GM12878 (cell line): ENCODE measurements around the gene MEGF6. TPM values are rescaled to one million over a fixed set of nuclear protein-coding genes. Genes with fewer than 3 reads are reported as not detected.

Experiments used
- ATAC-seq: fragments of 200-7000 bp; cut with Tn5 transposase; 3 replicates; pipeline ENCODE4 v1.9.1; 2020; ENCODE audit warnings: mild to moderate bottlenecking, moderate library complexity
- BruUV-seq: library from RNA; stranded (reverse); fragments of 400-500 nt; replicated peaks from 2 replicates; lab custom pipeline; 2021; lab: Mats Ljungman, UMichigan
- CTCF ChIA-PET: fragments of 300-600 bp; sonication (Branson Sonifier 250); formaldehyde crosslinking; extraction: SDS; loops from one replicate; lab custom pipeline; 2021; ENCODE audit warnings: inconsistent platforms; lab: Yijun Ruan, JAX
- POLR2A ChIA-PET: fragments of 350-600 bp; formaldehyde crosslinking; extraction: SDS; loops from one replicate; lab custom pipeline; 2021; ENCODE audit warnings: inconsistent platforms; lab: Charles Lee
- RAD21 ChIA-PET: fragments of 300-600 bp; sonication (Branson Sonifier 250); formaldehyde crosslinking; loops from one replicate; lab custom pipeline; 2023; ENCODE audit warnings: antibody characterized with exemption; ENCODE audit not compliant: unreplicated experiment; lab: Charles Lee
- SMC1A ChIA-PET: fragments of 300-600 bp; sonication (Branson Sonifier 250); formaldehyde crosslinking; loops from one replicate; lab custom pipeline; 2023; ENCODE audit not compliant: unreplicated experiment, uncharacterized antibody; lab: Charles Lee
- DNase-seq: peaks from one replicate; pipeline ENCODE4 v3.0.0-alpha.2; 2011; ENCODE audit warnings: low read depth, low spot score
- FAIRE-seq: peaks from 3 replicates; lab custom pipeline; 2011; peaks lifted over from hg19 to GRCh38; lab: Jason Lieb, UNC
- H2AFZ ChIP-seq: 2 replicates; pipeline ENCODE4 v1.6.0; 2011; ENCODE audit warnings: low read depth, low read length, control low read depth; ENCODE audit not compliant: control insufficient read depth
- H3K27ac ChIP-seq: 2 replicates; pipeline ENCODE4 v1.5.1; 2011; ENCODE audit warnings: control low read depth; ENCODE audit not compliant: control insufficient read depth, insufficient read depth
- H3K27me3 ChIP-seq, 2 experiments: replicated peaks in 1 of 2; 2 replicates each; pipeline versions ENCODE4 v1.6.0 to v1.6.1; 2011; ENCODE audit warnings: low read length in 1 of 2; ENCODE audit not compliant: control insufficient read depth in 2 of 2, insufficient read depth in 2 of 2
- H3K36me3 ChIP-seq, 2 experiments: 2 replicates each; pipeline ENCODE4 v1.5.1; 2011; ENCODE audit warnings: low read length in 1 of 2; ENCODE audit not compliant: control insufficient read depth in 2 of 2, insufficient read depth in 2 of 2
- H3K4me1 ChIP-seq: 2 replicates; pipeline ENCODE4 v1.6.1; 2011; ENCODE audit warnings: mild to moderate bottlenecking, low read length, moderate library complexity, mixed read lengths; ENCODE audit not compliant: control insufficient read depth, insufficient read depth
- H3K4me2 ChIP-seq: 2 replicates; pipeline ENCODE4 v1.6.0; 2011; ENCODE audit warnings: control low read depth; ENCODE audit not compliant: control insufficient read depth, insufficient read depth
- H3K4me3 ChIP-seq: fragments of 200-600 bp; sonication (generic); 2 replicates; pipeline ENCODE4 v1.5.1; 2016
- H3K79me2 ChIP-seq: 2 replicates; pipeline ENCODE4 v1.6.0; 2011; ENCODE audit warnings: low read length; ENCODE audit not compliant: control insufficient read depth, insufficient read depth
- H3K9ac ChIP-seq: 2 replicates; pipeline ENCODE4 v1.8.0; 2011; ENCODE audit warnings: low read length, control low read depth, mixed read lengths; ENCODE audit not compliant: control insufficient read depth, insufficient read depth
- H3K9me3 ChIP-seq: replicated peaks from 3 replicates; pipeline ENCODE4 v1.5.1; 2011; ENCODE audit warnings: mild to moderate bottlenecking, low read length; ENCODE audit not compliant: control insufficient read depth, insufficient read depth
- H4K20me1 ChIP-seq: 2 replicates; pipeline ENCODE4 v1.6.0; 2011; ENCODE audit not compliant: control insufficient read depth, insufficient read depth
- BMI1 ChIP-seq: fragments of 450-650 bp; IDR thresholded peaks from 2 replicates; pipeline ENCODE4 v1.6.1; 2016; ENCODE audit warnings: mild to moderate bottlenecking, moderate library complexity, borderline replicate concordance
- FOXM1 ChIP-seq: IDR thresholded peaks from 2 replicates; pipeline ENCODE4 v1.6.1; 2012; ENCODE audit warnings: low read depth, mild to moderate bottlenecking, inconsistent platforms, low read length, moderate library complexity
- POLR2AphosphoS5 ChIP-seq: IDR thresholded peaks from 2 replicates; pipeline ENCODE4 v1.6.1; 2011; ENCODE audit warnings: mild to moderate bottlenecking, low read length, inconsistent platforms
- RAD21 ChIP-seq: IDR thresholded peaks from 2 replicates; pipeline ENCODE4 v1.6.1; 2011; ENCODE audit warnings: mild to moderate bottlenecking, low read depth, low read length, moderate library complexity; ENCODE audit not compliant: insufficient read depth
- SMC3 ChIP-seq: IDR thresholded peaks from 2 replicates; pipeline ENCODE4 v1.6.1; 2011; ENCODE audit warnings: low read length, improper control_type of control experiment, borderline replicate concordance
- YY1 ChIP-seq: IDR thresholded peaks from 2 replicates; pipeline ENCODE4 v1.6.1; 2011; ENCODE audit warnings: low read depth, mild to moderate bottlenecking, low read length
- WGBS: methylation state at CpG from one replicate; pipeline ENCODE4 v1.1.6; 2016; ENCODE audit warnings: low lambda C conversion rate; ENCODE audit not compliant: insufficient replicate concordance, insufficient coverage; ENCODE audit errors: missing lambda C conversion rate; 5-methylcytosine and 5-hydroxymethylcytosine counted together
- in situ Hi-C: fragments of 300-500 bp; cut with MboI; formaldehyde crosslinking; loops from 9 replicates; pipeline ENCODE4 v1.14.3; 2018; ENCODE audit warnings: mixed read lengths
- intact Hi-C: fragments of 100-400 bp; cut with micrococcal nuclease; formaldehyde crosslinking; loops from one replicate; pipeline ENCODE4 v1.14.2; 2022; ENCODE audit not compliant: unreplicated experiment
- polyA plus RNA-seq, 11 experiments: library from polyadenylated mRNA; depleted of rRNA in 4 of 11; unstranded in 6 of 11; stranded (reverse) in 5 of 11; fragments of >200 nt; fragmentation: Nextera tagmentation in 4 of 11; fragmentation: Illumina TruSeq in 1 of 11; extraction: Ambion mirVana in 4 of 11; extraction: Trizol in 1 of 11; gene quantifications; 1 replicate in 1 of 11; 2 replicates in 10 of 11; pipeline versions ENCODE4 v1.2.1 to v1.2.3, GENCODE V29; 2011 to 2016; ENCODE audit warnings: inconsistent platforms in 2 of 11, missing spikeins in 2 of 11, low read depth in 1 of 11
- total RNA-seq, 4 experiments: library from RNA; depleted of rRNA in 3 of 4; stranded (reverse); fragments of >200 nt in 3 of 4; fragmentation: Illumina TruSeq in 1 of 4; extraction: Trizol in 1 of 4; gene quantifications; 2 replicates each; pipeline versions ENCODE4 v1.2.1 to v1.2.3, GENCODE V29; 2013 to 2021
- TF ChIP-seq, protein P1 (sequence below), 3 experiments: IDR thresholded peaks in 2 of 3; conservative IDR thresholded peaks in 1 of 3; 2 replicates each; pipeline ENCODE4 v1.5.1; 2011; ENCODE audit warnings: low read depth in 3 of 3, low read length in 3 of 3, mild to moderate bottlenecking in 3 of 3, control low read depth in 2 of 3, moderate library complexity in 2 of 3, inconsistent platforms in 1 of 3, mixed read lengths in 1 of 3; ENCODE audit not compliant: control insufficient read depth in 2 of 3, insufficient read depth in 1 of 3; ENCODE audit errors: extremely low read depth in 1 of 3

MEGF6 gene
- total and polyA plus RNA-seq, 10 of the 15 experiments (the other 5 are each of a cell fraction or from before 2014, with no cell fraction given), result 0.03 to 0.41 TPM; not detected in 8

DNA sequence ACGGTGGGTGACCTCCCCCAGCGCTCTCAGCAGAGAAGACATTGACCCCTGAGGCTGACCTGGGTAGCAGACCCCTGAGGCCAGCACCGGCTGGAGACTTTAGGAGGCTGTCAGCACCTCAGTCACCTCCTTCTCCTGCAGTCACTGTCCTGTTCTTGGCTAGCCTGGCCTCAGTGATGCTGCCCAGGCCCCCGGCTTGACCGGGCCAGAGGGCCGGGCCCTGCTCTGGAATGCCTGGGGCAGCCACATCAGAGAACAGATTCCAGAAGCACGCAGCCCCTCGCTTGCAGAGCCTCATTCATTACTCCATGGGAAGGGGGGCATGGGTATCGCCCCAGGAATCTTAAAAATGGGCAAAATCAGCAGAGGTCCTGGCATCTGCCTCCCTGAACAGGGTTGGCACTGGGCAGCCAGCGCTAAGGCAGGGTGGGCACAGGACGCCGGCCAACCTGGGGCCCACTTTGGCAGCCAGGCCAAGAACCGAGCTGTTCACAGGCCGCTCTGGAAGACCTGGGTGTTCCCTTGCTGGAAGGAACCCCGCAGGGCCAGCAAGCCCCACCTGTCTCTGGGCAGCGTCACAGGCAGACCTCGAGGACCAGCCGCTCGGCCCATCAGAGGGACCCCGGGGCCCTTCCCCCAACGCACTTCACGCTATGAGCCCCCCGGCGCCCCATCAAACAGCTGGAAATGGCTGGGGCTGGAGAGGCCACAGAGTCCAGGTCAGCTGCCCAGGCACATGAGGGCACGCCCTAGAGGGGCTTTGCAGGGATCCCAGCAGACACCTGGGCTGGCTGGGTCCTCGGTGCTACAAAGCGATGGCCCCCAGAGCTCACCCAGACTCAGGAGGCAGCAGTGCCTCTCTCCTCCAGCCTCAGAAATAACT is 45.1 kb downstream of the MEGF6 start (continued):
- no peak for TF ChIP-seq FOXM1

DNA sequence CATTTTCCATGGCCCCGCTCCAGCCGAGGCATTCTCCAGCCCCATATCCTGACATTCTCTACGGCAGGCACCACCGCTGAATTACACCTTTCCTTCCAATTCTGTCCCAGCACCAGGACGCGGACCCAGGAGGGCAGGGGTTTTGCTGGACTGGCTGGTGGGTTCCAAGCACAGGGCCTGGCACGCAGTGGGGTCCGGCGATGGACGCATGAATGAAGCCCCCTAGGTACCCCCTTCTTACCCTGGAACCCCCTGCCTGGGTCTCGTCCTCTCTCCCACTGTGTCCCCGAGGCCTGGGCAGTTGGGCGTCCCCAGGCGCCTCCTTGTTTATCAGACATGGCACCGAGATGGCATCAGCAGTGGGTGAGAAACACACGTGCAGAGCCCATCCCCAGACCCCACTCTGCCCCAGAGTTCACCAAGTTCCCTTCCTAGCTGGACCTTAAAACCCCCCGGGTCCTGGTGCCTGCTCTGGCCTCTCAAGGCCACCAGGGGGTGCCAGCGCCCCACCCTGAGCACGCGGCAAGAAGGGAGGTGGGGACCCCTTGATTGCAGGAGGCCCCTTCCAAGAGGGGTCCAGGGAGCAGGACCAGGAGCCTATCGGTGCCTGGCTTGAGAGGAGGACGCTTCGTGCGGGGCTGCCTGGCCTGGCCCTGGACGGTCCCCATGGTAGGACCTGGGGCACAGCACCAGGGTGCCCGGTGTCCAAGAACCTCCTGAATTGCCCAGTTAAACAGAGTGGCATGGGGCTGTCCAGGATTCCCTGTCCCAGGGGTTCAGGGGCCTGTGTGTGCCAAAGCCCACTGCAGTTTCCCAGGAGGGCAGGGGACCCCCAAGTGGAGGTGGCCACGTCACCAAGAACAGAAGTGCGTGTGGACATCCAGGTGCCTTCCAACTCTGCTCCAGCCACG is 46.1 kb downstream of the MEGF6 start:
- WGBS, result 16% methylated on average over 29 of the region's 29 CpGs
- no TSS peak for BruUV-seq
- ATAC-seq (peak; percentile 82), DNase-seq (no peak)
- ChIA-PET RAD21 (interaction anchor here (0.7 to 2.7 kb wide), 3 partner anchors 54 to 159 kb away, joined by 3 to 14 read pairs (median 5); no protein-coding TSS in a partner anchor), POLR2A (no interaction called here)
- Histone ChIP-seq H3K27me3 (no peaks in the 10 kb centered on the region; a peak in 2 of 4 replicates), H3K4me1 (no peaks in the 10 kb centered on the region), H4K20me1 (no peaks in the 10 kb centered on the region)
- TF ChIP-seq RAD21 (peak; percentile 92), SMC3 (peak; percentile 94), YY1 (peak; percentile 39; the same call in 1 of the 2 replicates), BMI1 (no peak), POLR2AphosphoS5 (no peak)
- TF ChIP-seq, protein P1, sequence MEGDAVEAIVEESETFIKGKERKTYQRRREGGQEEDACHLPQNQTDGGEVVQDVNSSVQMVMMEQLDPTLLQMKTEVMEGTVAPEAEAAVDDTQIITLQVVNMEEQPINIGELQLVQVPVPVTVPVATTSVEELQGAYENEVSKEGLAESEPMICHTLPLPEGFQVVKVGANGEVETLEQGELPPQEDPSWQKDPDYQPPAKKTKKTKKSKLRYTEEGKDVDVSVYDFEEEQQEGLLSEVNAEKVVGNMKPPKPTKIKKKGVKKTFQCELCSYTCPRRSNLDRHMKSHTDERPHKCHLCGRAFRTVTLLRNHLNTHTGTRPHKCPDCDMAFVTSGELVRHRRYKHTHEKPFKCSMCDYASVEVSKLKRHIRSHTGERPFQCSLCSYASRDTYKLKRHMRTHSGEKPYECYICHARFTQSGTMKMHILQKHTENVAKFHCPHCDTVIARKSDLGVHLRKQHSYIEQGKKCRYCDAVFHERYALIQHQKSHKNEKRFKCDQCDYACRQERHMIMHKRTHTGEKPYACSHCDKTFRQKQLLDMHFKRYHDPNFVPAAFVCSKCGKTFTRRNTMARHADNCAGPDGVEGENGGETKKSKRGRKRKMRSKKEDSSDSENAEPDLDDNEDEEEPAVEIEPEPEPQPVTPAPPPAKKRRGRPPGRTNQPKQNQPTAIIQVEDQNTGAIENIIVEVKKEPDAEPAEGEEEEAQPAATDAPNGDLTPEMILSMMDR (IDR thresholded peaks at IDR 0.05 in 2 of 3, conservative IDR thresholded peaks at IDR 0.05 in 1 of 3; ENCODE audit: control insufficient read depth in 2 of 3, extremely low read depth in 1 of 3, insufficient read depth in 1 of 3, low read depth in 3 of 3, low read length in 3 of 3), result peak; percentile 91 to 95 (median 92)
- TF ChIP-seq, all 136 proteins: peak for 4
- Histone ChIP-seq H3K27ac (no peak overlapping the region), H2AFZ (no peak overlapping the region), H3K9ac (no peak overlapping the region), H3K36me3 (no peaks in the 10 kb centered on the region), H3K4me3 (no peak overlapping the region), H3K79me2 (no peaks in the 10 kb centered on the region), H3K4me2 (no peak overlapping the region), H3K9me3 (no peaks in the 10 kb centered on the region)
- ChIA-PET SMC1A (interaction anchor here (0.7 to 3.7 kb wide), 4 partner anchors 29 to 159 kb away, joined by 3 to 23 read pairs (median 5); no protein-coding TSS in a partner anchor), CTCF (interaction anchor here (0.5 to 5.0 kb wide), 5 partner anchors 10 to 404 kb away, joined by 3 to 38 read pairs (median 3); no protein-coding TSS in a partner anchor)
- intact Hi-C loops (loop anchor here (1.0 kb wide), 3 partner anchors 50 to 159 kb away; no protein-coding TSS in a partner anchor), in situ Hi-C loops (no loop called here)
- FAIRE-seq, result no peak
